ENCODE results near the gene ADGRB2.

DNA sequence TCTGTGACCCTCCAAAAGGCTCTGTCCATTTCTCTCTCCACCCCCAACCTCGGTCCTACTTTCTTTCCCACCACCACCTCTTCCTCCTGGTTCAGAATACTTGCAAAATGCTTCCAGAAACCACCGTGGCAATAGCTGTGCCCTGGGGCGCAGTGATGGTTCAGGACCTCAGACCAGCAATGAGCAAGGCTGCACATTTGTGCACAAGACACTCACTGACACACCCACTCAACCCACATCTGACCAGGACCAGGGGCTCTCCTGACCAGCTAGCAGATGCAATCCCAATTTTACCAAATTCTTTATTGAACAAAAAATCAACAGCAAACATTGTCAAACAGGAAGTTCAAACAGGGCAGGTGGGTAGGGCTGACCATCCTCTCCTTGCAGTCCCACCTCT, 26.0 kb upstream of the ADGRB2 start:
- TF ChIP-seq, protein P1, sequence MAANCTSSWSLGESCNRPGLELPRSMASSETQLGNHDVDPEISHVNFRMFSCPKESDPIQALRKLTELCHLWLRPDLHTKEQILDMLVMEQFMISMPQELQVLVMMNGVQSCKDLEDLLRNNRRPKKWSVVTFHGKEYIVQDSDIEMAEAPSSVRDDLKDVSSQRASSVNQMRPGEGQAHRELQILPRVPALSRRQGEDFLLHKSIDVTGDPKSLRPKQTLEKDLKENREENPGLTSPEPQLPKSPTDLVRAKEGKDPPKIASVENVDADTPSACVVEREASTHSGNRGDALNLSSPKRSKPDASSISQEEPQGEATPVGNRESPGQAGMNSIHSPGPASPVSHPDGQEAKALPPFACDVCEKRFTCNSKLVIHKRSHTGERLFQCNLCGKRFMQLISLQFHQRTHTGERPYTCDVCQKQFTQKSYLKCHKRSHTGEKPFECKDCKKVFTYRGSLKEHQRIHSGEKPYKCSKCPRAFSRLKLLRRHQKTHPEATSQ (tag by site-specific recombination; IDR thresholded peaks at IDR 0.05): no peak
- TF ChIP-seq, protein P2, sequence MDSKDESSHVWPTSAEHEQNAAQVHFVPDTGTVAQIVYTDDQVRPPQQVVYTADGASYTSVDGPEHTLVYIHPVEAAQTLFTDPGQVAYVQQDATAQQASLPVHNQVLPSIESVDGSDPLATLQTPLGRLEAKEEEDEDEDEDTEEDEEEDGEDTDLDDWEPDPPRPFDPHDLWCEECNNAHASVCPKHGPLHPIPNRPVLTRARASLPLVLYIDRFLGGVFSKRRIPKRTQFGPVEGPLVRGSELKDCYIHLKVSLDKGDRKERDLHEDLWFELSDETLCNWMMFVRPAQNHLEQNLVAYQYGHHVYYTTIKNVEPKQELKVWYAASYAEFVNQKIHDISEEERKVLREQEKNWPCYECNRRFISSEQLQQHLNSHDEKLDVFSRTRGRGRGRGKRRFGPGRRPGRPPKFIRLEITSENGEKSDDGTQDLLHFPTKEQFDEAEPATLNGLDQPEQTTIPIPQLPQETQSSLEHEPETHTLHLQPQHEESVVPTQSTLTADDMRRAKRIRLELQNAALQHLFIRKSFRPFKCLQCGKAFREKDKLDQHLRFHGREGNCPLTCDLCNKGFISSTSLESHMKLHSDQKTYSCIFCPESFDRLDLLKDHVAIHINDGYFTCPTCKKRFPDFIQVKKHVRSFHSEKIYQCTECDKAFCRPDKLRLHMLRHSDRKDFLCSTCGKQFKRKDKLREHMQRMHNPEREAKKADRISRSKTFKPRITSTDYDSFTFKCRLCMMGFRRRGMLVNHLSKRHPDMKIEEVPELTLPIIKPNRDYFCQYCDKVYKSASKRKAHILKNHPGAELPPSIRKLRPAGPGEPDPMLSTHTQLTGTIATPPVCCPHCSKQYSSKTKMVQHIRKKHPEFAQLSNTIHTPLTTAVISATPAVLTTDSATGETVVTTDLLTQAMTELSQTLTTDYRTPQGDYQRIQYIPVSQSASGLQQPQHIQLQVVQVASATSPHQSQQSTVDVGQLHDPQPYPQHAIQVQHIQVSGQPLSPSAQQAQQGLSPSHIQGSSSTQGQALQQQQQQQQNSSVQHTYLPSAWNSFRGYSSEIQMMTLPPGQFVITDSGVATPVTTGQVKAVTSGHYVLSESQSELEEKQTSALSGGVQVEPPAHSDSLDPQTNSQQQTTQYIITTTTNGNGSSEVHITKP (tag by site-specific recombination; IDR thresholded peaks at IDR 0.05): no peak
- TF ChIP-seq ZNF830 (tag by site-specific recombination; IDR thresholded peaks at IDR 0.05; ENCODE audit: low read depth): no peak
